ENCODE data around the gene SLC22A1. TPM values are rescaled to one million over a fixed set of nuclear protein-coding genes. Genes with fewer than 3 reads are reported as not detected.
"Not testable (repeated sequence)": the region's sequence is repeated elsewhere in the genome, so short reads cannot be mapped to it uniquely, and the experiment has no call there.

SLC22A1 gene
- total RNA-seq, 1 experiment from 2014 or later: 1.2 TPM

GRCh38 chr6:160163912-160164311 lies 42.3 kb downstream of the SLC22A1 start:
- POLR2A ChIA-PET: no interaction called here
- Mint-ChIP-seq H3K36me3 (peaks cover 6% of the 10 kb centered on the region), H3K4me3 (no peak overlapping the region), H3K27me3 (ENCODE audit: low read depth) (no peaks in the 10 kb centered on the region; the same call in 1 of the 2 replicates), H3K4me1 (peaks cover 23% of the 10 kb centered on the region), H3K27ac (no peak overlapping the region), H3K9me3 (peaks cover 17% of the 10 kb centered on the region)
- ATAC-seq (no peak), DNase-seq (ENCODE audit: low spot score) (no peak)
- TF ChIP-seq, protein P1, sequence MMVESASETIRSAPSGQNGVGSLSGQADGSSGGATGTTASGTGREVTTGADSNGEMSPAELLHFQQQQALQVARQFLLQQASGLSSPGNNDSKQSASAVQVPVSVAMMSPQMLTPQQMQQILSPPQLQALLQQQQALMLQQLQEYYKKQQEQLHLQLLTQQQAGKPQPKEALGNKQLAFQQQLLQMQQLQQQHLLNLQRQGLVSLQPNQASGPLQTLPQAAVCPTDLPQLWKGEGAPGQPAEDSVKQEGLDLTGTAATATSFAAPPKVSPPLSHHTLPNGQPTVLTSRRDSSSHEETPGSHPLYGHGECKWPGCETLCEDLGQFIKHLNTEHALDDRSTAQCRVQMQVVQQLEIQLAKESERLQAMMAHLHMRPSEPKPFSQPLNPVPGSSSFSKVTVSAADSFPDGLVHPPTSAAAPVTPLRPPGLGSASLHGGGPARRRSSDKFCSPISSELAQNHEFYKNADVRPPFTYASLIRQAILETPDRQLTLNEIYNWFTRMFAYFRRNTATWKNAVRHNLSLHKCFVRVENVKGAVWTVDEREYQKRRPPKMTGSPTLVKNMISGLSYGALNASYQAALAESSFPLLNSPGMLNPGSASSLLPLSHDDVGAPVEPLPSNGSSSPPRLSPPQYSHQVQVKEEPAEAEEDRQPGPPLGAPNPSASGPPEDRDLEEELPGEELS (CRISPR knock-in tag; IDR thresholded peaks at IDR 0.05): no peak
- no peak for TF ChIP-seq KAT7 (CRISPR knock-in tag; IDR thresholded peaks at IDR 0.05; ENCODE audit: borderline replicate concordance)
- TF ChIP-seq PRRX2 (CRISPR knock-in tag; IDR thresholded peaks at IDR 0.05): no peak
- no peak for TF ChIP-seq NR3C1 (CRISPR knock-in tag; conservative IDR thresholded peaks at IDR 0.05; ENCODE audit: low read depth)
- no peak for TF ChIP-seq MAX (CRISPR knock-in tag; IDR thresholded peaks at IDR 0.05)
- CTCF ChIA-PET: interaction anchor here (2.7 kb wide), 1 partner anchor 25 kb away, joined by 11 read pairs; no protein-coding TSS in a partner anchor

DNA sequence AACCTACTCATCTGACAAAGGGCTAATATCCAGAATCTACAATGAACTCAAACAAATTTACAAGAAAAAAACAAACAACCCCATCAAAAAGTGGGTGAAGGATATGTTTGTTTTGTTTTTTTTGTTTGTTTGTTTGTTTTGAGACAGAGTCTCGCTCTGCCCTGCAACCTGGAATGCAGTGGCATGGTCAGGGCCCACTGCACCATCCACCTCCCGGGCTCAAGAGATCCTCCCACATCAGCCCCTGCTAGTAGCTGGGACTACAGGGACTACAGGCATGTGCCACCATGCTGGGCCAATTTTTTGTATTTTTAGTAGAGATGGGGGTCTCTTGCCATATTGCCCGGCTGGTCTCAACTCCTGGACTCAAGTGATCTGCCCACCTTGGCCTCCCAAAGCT lies 44.3 kb downstream of the SLC22A1 start:
- H3K27ac Mint-ChIP-seq; DNase-seq (ENCODE audit: low spot score); CTCF ChIA-PET; H3K4me3 Mint-ChIP-seq; H3K36me3 Mint-ChIP-seq; POLR2A ChIA-PET; ATAC-seq; H3K27me3 Mint-ChIP-seq (ENCODE audit: low read depth): not testable (repeated sequence)
- H3K9me3 Mint-ChIP-seq: peaks cover 17% of the 10 kb centered on the region
- peaks cover 17% of the 10 kb centered on the region for H3K4me1 Mint-ChIP-seq

- DNase-seq (ENCODE audit: low spot score) (no peak), ATAC-seq (no peak)
- Mint-ChIP-seq H3K27me3 (ENCODE audit: low read depth) (no peaks in the 10 kb centered on the region), H3K9me3 (peaks cover 17% of the 10 kb centered on the region), H3K4me1 (no peaks in the 10 kb centered on the region), H3K36me3 (peaks cover 6% of the 10 kb centered on the region), H3K27ac (no peak overlapping the region), H3K4me3 (no peak overlapping the region)
- ChIA-PET CTCF (interaction anchor here (1.2 kb wide), 1 partner anchor 26 kb away, joined by 3 read pairs; no protein-coding TSS in a partner anchor), POLR2A (no interaction called here)
- TF ChIP-seq NFE2L1 (CRISPR knock-in tag; IDR thresholded peaks at IDR 0.05) (no peak), ZMAT4 (CRISPR knock-in tag; IDR thresholded peaks at IDR 0.05) (no peak), ZNF423 (CRISPR knock-in tag; IDR thresholded peaks at IDR 0.05) (no peak), STAT6 (CRISPR knock-in tag; conservative IDR thresholded peaks at IDR 0.05; ENCODE audit: low read depth) (no peak), ATF6 (CRISPR knock-in tag; IDR thresholded peaks at IDR 0.05) (no peak), FOXP1 (CRISPR knock-in tag; IDR thresholded peaks at IDR 0.05; ENCODE audit: borderline replicate concordance) (no peak), EMX1 (CRISPR knock-in tag; IDR thresholded peaks at IDR 0.05) (no peak), OVOL2 (CRISPR knock-in tag; IDR thresholded peaks at IDR 0.05; ENCODE audit: borderline replicate concordance) (no peak), ETV6 (CRISPR knock-in tag; IDR thresholded peaks at IDR 0.05) (no peak), ATF1 (CRISPR knock-in tag; IDR thresholded peaks at IDR 0.05) (no peak), CBFB (CRISPR knock-in tag; IDR thresholded peaks at IDR 0.05; ENCODE audit: low read depth) (no peak), ZBTB43 (CRISPR knock-in tag; IDR thresholded peaks at IDR 0.05) (no peak)
- TF ChIP-seq, protein P1 (CRISPR knock-in tag; IDR thresholded peaks at IDR 0.05): no peak
Measured at GRCh38 chr6:160167604-160168399, 46.2 kb downstream of the SLC22A1 start.
